Breast epithelium (tissue), 3 donors: ENCODE measurements around the gene MAN2A1.

ENCODE experiments used
- POLR2A ChIP-seq: fragments of 450-650 bp; IDR thresholded peaks from one replicate; pipeline ENCODE4 v1.6.1; 2016; ENCODE audit warnings: antibody characterized with exemption, mild to moderate bottlenecking, moderate library complexity
- POLR2AphosphoS5 ChIP-seq, 3 donors: sonication (generic); formaldehyde crosslinking; IDR thresholded peaks; one replicate each; pipeline ENCODE4 v1.6.1; 2017; ENCODE audit warnings: antibody characterized with exemption in 3 of 3
- TF ChIP-seq, protein P1 (sequence below), 3 donors: fragments of 450-650 bp; IDR thresholded peaks; one replicate each; pipeline ENCODE4 v1.5.1; 2016 to 2017; ENCODE audit warnings: antibody characterized with exemption in 3 of 3, mild to moderate bottlenecking in 3 of 3, moderate library complexity in 3 of 3

GRCh38 chr5:109659901-109660300 is 29.8 kb upstream of the MAN2A1 start:
- TF ChIP-seq, protein P1, sequence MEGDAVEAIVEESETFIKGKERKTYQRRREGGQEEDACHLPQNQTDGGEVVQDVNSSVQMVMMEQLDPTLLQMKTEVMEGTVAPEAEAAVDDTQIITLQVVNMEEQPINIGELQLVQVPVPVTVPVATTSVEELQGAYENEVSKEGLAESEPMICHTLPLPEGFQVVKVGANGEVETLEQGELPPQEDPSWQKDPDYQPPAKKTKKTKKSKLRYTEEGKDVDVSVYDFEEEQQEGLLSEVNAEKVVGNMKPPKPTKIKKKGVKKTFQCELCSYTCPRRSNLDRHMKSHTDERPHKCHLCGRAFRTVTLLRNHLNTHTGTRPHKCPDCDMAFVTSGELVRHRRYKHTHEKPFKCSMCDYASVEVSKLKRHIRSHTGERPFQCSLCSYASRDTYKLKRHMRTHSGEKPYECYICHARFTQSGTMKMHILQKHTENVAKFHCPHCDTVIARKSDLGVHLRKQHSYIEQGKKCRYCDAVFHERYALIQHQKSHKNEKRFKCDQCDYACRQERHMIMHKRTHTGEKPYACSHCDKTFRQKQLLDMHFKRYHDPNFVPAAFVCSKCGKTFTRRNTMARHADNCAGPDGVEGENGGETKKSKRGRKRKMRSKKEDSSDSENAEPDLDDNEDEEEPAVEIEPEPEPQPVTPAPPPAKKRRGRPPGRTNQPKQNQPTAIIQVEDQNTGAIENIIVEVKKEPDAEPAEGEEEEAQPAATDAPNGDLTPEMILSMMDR (IDR thresholded peaks at IDR 0.05), result no peak
- TF ChIP-seq POLR2A, result no peak
- TF ChIP-seq POLR2AphosphoS5 (IDR thresholded peaks at IDR 0.05), result no peak
